Measurements from ENCODE around the gene LSM6.

The LSM6 gene

GRCh38 chr4:146178126-146178525, 2.6 kb downstream of the LSM6 start:
- Histone ChIP-seq H3K4me1 (ENCODE audit: control insufficient read depth, insufficient read depth, low read length) (0 out of 2 replicates have a peak, but pooled peaks cover 2% of the 10 kb centered on the region), H3K36me3 (ENCODE audit: control insufficient read depth in 2 of 2, insufficient read depth in 1 of 2, low read length in 2 of 2) (peaks cover 0 to 14% of the 10 kb centered on the region in 2 experiments; a peak in 1 of 3 replicates), H3K9me3 (ENCODE audit: control insufficient read depth, insufficient read depth, low read depth, low read length) (no peaks in the 10 kb centered on the region), H3K4me3 (ENCODE audit: low read depth, low read length) (no peak overlapping the region), H3K27ac (ENCODE audit: extremely low read depth, low read depth, low read length) (no peak overlapping the region)
- CTCF ChIA-PET, result interaction anchor here (0.6 kb wide), 1 partner anchor 1765 kb away, joined by 3 read pairs; no protein-coding TSS in a partner anchor
- POLR2A ChIA-PET, result no interaction called here
- TF ChIP-seq ZNF561 (tag by site-specific recombination; IDR thresholded peaks at IDR 0.05; ENCODE audit: borderline replicate concordance) (no peak), REST (tag by site-specific recombination; IDR thresholded peaks at IDR 0.05) (no peak), ZNF747 (tag by site-specific recombination; IDR thresholded peaks at IDR 0.05) (no peak), YY2 (tag by site-specific recombination; IDR thresholded peaks at IDR 0.05) (no peak), ZNF366 (tag by site-specific recombination; conservative IDR thresholded peaks at IDR 0.05) (no peak), KLF16 (tag by site-specific recombination; IDR thresholded peaks at IDR 0.05) (no peak), PRDM1 (tag by site-specific recombination; IDR thresholded peaks at IDR 0.05) (no peak)

- TF ChIP-seq KLF16 (tag by site-specific recombination; IDR thresholded peaks at IDR 0.05) (no peak), ZNF791 (tag by site-specific recombination; IDR thresholded peaks at IDR 0.05) (no peak), ATF2 (tag by site-specific recombination; IDR thresholded peaks at IDR 0.05; ENCODE audit: low read depth) (no peak), ZNF112 (tag by site-specific recombination; IDR thresholded peaks at IDR 0.05) (no peak), ZNF169 (tag by site-specific recombination; IDR thresholded peaks at IDR 0.05) (no peak), ZBTB44 (tag by site-specific recombination; IDR thresholded peaks at IDR 0.05) (no peak), ZNF645 (tag by site-specific recombination; IDR thresholded peaks at IDR 0.05) (no peak), ZNF184 (tag by site-specific recombination; IDR thresholded peaks at IDR 0.05) (no peak)
- peaks cover 0 to 25% of the 10 kb centered on the region in 2 experiments; a peak in 1 of 3 replicates for H3K36me3 ChIP-seq (ENCODE audit: control insufficient read depth in 2 of 2, insufficient read depth in 1 of 2, low read length in 2 of 2)
- H3K27ac ChIP-seq (ENCODE audit: extremely low read depth, low read depth, low read length), result no peak overlapping the region
- CTCF ChIA-PET, result no interaction called here
- POLR2A ChIA-PET, result no interaction called here
- H3K4me3 ChIP-seq (ENCODE audit: low read depth, low read length), result no peak overlapping the region
- H3K9me3 ChIP-seq (ENCODE audit: control insufficient read depth, insufficient read depth, low read depth, low read length), result no peaks in the 10 kb centered on the region
- 0 out of 2 replicates have a peak, but pooled peaks cover 2% of the 10 kb centered on the region for H3K4me1 ChIP-seq (ENCODE audit: control insufficient read depth, insufficient read depth, low read length)
These were observed 4.4 kb downstream of the LSM6 start for GRCh38 chr4:146179784-146180370.
